ENCODE data around the gene ARMC12.
"Not testable (repeated sequence)": the region's sequence is repeated elsewhere in the genome, so short reads cannot be mapped to it uniquely, and the experiment has no call there.

Gene ARMC12

DNA sequence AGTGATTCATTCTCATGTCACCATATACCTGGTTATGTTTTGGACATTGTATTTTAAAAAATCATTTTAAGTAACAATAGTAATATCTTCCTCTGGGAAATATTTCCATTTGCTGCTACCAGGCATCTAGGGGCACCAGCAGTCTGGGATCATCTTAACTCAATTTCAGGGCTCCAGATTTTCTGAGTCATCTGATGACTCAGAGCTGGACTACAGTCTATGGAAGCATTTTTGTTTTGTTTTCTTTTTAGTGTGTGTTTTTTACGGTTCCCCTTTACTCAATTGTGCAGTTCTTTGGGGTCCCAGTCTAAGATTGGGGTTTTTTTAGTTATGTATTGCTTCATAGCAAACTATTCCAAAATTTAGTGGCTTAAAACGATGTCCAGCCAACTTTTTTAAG lies 42.4 kb upstream of the ARMC12 start:
- no peak overlapping the region for H3K4me3 ChIP-seq (ENCODE audit: low read length)
- TF ChIP-seq, protein P1, sequence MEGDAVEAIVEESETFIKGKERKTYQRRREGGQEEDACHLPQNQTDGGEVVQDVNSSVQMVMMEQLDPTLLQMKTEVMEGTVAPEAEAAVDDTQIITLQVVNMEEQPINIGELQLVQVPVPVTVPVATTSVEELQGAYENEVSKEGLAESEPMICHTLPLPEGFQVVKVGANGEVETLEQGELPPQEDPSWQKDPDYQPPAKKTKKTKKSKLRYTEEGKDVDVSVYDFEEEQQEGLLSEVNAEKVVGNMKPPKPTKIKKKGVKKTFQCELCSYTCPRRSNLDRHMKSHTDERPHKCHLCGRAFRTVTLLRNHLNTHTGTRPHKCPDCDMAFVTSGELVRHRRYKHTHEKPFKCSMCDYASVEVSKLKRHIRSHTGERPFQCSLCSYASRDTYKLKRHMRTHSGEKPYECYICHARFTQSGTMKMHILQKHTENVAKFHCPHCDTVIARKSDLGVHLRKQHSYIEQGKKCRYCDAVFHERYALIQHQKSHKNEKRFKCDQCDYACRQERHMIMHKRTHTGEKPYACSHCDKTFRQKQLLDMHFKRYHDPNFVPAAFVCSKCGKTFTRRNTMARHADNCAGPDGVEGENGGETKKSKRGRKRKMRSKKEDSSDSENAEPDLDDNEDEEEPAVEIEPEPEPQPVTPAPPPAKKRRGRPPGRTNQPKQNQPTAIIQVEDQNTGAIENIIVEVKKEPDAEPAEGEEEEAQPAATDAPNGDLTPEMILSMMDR (conservative IDR thresholded peaks at IDR 0.05; ENCODE audit: low read length) = no peak
- DNase-seq (ENCODE audit: low read depth) = no peak

DNA sequence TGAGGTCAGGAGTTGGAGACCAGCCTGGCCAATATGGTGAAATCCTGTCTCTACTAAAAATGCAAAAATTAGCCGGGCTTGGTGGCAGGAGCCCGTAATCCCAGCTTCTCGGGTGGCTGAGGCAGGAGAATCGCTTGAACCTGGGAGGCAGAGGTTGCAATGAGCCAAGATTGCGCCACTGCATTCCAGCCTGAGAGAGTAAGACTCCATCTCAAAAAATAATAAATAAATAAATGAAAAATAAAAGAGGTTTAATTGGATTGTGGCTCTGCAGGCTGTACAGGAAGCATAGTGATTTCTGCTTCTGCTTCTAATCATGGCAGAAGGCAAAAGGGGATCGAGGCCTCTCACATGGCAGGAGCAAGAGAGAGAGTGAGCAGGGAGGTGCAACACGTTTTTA lies 38.4 kb upstream of the ARMC12 start:
- H3K4me3 ChIP-seq (ENCODE audit: low read length); DNase-seq (ENCODE audit: low read depth): not testable (repeated sequence)

DNA sequence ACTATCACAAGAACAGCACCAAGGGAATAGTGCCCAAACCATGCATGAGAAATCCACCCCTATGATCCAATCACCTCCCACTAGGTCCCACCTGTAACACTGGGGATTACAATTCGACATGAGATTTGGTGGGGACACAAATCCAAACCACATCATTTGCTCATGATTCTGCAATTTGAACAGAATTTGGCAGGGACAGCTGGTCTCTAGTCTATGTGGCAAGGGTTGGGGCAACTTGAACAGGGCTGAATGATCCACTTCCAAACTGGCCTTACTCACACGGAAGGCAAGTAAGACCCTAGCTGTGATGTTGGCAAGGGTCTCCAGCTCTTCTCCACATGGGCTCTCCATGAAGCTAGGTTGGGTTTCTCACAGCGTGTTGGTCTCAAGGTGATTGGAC lies 38.0 kb upstream of the ARMC12 start:
- TF ChIP-seq, protein P1 (conservative IDR thresholded peaks at IDR 0.05; ENCODE audit: low read length) = no peak
- no peak for DNase-seq (ENCODE audit: low read depth)
- no peak overlapping the region for H3K4me3 ChIP-seq (ENCODE audit: low read length)

DNA sequence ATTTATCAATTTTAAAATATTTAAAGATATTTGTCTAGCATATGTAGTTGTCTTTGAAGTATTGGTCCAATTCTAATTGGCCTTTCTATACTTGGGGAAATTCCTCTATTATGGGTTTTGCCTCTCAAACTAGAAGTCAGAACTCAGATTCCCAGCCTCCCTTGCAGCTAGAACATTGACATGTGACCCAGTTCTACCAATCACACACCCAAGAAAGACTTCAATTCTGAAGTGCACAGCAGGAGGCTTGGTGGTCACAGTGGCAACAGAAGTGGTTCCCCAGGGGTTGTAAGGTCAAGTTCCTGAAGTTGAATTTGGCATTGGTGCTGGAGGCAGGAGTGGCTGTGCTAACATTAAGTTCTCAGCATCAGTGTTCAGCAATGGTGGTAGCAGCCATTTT lies 33.3 kb upstream of the ARMC12 start:
- no peak overlapping the region for H3K4me3 ChIP-seq (ENCODE audit: low read length)
- no peak for DNase-seq (ENCODE audit: low read depth)
- TF ChIP-seq, protein P1 (conservative IDR thresholded peaks at IDR 0.05; ENCODE audit: low read length) = no peak

DNA sequence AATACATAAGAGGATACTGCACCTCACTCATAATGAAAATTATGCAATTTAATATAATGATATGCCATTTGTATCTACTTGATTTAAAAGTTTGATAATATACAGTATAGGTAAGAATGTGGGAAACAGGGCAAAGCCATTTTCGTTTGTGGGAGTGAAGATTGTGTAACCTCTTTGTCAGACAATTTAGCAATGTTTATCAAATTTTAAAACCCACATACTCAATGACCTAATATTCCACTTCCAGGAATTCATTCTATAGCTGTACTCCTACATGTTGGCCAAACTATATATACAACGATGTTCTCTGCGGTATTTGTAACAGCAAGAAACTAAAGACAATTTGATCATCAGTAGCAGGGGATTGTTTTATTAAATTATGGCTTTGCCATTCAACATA lies 30.4 kb upstream of the ARMC12 start:
- TF ChIP-seq, protein P1 (conservative IDR thresholded peaks at IDR 0.05; ENCODE audit: low read length) = no peak
- DNase-seq (ENCODE audit: low read depth) = no peak
- H3K4me3 ChIP-seq (ENCODE audit: low read length) = no peak overlapping the region

DNA sequence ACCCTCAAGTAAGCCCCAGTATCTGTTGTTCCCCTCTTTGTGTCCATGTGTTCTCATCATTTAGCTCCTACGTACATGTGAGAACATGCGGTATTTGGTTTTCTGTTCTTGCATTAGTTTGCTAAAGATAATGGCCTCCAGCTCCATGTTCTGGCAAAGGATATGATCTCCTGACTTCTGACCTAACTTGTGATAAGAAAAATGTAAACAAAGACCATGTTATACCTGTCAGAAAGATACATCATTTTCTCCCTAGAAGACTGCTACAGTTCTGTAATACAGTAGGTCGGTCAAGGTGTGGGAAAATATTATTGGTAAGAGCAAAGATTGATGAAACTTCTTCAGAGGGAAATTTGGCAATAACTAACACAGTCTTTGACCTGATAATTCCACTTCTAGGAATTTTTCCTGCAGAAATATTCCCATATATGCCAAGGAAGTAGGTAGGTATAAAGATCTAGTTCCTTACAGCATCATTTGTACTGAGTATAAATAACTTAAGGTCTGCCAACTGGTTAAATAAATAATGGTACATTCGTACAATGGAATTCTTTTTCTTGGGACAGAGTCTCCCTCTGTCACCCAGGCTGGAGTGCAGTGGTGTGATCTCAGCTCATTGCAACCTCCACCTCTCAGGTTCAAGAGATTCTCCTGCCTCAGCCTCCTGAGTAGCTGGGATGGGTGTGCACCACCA lies 29.0 kb upstream of the ARMC12 start:
- no peak for DNase-seq (ENCODE audit: low read depth)
- TF ChIP-seq, protein P1 (conservative IDR thresholded peaks at IDR 0.05; ENCODE audit: low read length) = no peak
- H3K4me3 ChIP-seq (ENCODE audit: low read length) = no peak overlapping the region

DNA sequence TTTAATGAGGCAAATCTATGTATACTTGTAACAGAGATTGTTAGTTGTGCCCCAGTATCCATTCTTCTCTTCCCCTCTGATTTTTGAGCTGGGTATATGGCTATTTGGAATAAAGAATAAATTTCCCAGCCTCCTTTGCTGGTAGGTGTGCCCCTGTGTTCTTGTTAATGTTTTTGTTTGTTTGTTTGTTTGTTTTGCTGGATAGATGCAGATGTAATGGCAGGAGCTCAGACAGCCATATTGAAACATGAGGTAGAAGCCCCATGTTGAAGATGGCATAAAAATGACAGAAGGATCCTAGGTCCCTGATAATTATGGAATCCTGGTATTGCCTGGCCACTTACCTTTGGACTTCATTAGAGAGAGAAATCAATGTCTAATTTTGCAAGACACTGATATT lies 28.2 kb upstream of the ARMC12 start:
- TF ChIP-seq, protein P1 (conservative IDR thresholded peaks at IDR 0.05; ENCODE audit: low read length) = no peak
- no peak overlapping the region for H3K4me3 ChIP-seq (ENCODE audit: low read length)
- DNase-seq (ENCODE audit: low read depth) = no peak
